GM12872 (cell line): ENCODE measurements around the gene TMEFF1.

Experiments used
- CTCF ChIP-seq: IDR thresholded peaks from 3 replicates; pipeline ENCODE4 v1.5.1; 2011; ENCODE audit warnings: low read depth, mild to moderate bottlenecking, low read length, moderate library complexity; ENCODE audit not compliant: insufficient read depth

The TMEFF1 gene

GRCh38 chr9:100540327-100540726 is 67.4 kb downstream of the TMEFF1 start:
- TF ChIP-seq CTCF = no peak

- TF ChIP-seq CTCF = no peak
Observed at GRCh38 chr9:100549048-100549447, 76.1 kb downstream of the TMEFF1 start.

- no peak for TF ChIP-seq CTCF
Observed at GRCh38 chr9:100554935-100555401, 82.0 kb downstream of the TMEFF1 start.

- no peak for TF ChIP-seq CTCF
Observed at GRCh38 chr9:100555471-100555870, 82.5 kb downstream of the TMEFF1 start.

- TF ChIP-seq CTCF = no peak
Observed at GRCh38 chr9:100557053-100557452, 84.1 kb downstream of the TMEFF1 start.

GRCh38 chr9:100561256-100561655 is 88.3 kb downstream of the TMEFF1 start:
- TF ChIP-seq CTCF = no peak

- no peak for TF ChIP-seq CTCF
Observed at GRCh38 chr9:100567856-100568255, 94.9 kb downstream of the TMEFF1 start.
